DMS114 treated with DMSO at 0.1 percent for 48 hours (cell line): ENCODE data around the gene UNKL.

Experiments used
- DNase-seq: peaks from one replicate; lab custom pipeline; 2025; ENCODE audit not compliant: unreplicated experiment; lab: John Stamatoyannopoulos, UW

UNKL gene

DNA sequence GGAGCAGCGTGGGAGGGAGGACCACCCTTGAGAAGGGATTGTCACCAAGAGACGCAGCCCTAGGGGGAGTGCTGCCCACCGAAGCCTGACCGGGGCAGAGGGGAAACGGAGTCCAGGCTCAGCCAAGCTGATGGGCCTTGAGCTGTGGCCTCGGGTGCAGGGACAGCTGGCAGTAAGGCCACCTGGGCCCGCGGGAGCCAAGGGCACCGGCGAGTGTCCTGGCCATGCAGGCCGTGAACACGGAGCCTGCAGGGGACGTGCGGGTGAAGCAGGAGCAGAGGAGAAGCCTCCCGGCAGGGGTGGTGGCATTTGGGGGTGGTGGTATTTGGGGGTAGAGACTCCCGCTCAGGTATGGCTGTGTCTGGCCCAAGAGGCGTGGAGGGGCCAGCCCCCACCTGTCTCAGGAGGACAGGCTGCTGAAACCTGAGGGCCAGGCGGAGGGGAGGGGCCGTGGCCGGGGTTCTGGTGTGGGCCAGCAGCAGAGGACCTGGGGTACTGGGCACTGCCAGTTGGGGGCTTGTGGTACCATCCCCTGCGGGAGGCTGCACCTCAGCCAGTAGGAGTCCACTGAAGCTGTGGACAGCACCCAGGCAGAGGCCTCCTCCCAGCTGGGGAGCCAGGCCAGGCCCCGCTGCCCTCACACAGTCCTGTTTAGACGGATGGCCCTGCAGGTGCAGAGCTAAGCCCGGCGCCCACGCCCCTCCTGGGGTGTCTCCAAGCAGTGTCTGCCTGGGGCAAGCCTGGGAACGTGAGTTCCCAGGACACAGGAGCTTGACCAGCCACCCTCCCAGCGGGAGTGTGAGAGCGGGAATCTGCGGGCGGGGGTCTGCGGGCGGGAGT is 58.2 kb downstream of the UNKL start:
- DNase-seq = no peak

DNA sequence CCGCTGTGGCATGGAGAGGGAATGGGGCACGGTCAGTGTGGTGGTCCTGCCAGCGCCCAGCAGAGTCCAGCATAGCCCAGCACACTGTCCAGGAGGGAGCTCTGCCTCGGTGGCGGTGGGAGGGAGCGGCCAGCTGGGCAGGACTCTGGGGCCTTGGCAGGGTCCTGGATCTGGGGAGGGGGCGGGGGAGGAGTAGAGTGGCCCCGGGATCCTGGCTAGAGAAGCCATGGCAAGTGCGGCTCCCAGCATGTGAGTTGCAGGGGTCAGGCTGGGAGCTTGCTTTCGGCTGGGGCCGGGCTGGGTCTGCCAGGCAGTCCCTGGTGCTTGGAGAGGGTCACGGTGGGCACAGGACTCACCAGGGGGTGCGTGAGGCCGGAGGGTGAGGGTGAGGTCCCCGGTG is 58.9 kb downstream of the UNKL start:
- DNase-seq = no peak

DNA sequence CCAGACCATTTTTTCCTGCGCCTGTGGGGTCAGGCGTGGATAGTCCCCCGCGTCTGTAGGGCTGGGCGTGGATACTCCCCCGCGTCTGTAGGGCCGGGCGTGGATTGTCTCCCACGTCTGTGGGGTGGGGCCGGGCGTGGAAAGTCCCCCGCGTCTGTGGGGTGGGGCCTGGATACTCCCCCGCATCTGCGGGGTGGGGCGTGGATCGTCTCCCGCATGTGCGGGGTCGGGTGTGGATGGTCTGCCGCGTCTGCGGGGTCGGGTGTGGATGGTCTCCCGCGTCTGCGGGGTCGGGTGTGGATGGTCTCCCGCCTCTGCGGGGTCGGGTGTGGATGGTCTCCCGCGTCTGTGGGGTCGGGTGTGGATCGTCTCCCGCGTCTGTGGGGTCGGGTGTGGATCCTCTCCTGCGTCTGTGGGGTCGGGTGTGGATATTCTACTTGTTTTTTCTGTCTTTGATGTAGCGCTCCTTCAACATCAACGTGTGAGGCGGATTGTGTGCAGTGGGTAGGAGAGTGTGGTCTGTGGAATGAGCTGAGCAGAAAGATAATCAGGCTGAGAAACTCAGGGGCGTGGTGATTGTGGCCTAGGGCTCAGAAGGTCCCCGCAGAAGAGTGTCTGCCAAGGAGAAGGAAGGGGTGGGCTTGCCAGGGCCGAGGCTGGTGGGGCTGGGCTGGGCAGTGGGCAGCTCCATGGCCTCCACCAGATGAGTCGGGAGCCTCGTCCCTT is 59.5 kb downstream of the UNKL start:
- no peak for DNase-seq

- peak; percentile 31 for DNase-seq
These were observed 62.7 kb downstream of the UNKL start, which contains the start of the genes GNPTG and TSR3 for GRCh38 chr16:1351582-1352362. Gene GNPTG (plus strand): TSS chr16:1351931. CDS start chr16:1351966, 35 bp downstream. Gene TSR3 (minus strand): TSS chr16:1351878. CDS start chr16:1351804, 74 bp downstream.

GRCh38 chr16:1351215-1351581 is 63.3 kb downstream of the UNKL start:
- DNase-seq = no peak

DNA sequence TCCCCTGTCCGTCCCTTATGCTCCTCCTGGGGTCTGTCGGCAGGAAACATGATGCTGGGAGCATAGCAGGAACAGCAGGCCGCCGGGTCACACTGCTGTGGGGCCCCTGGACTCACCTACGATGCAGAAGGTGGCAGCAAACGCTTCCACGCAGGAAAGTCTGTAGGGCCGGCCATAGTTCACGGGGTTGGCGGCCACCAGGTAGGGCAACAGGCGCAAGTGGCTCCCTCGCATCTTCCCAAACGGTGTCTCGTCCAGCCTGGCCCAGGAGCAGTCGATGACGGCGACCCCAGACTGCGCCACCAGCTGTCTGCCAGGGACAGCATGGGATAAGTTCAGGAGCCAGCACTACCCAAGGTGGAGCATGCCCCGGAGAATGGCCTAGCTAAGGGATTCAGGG is 63.8 kb downstream of the UNKL start:
- DNase-seq = no peak

DNA sequence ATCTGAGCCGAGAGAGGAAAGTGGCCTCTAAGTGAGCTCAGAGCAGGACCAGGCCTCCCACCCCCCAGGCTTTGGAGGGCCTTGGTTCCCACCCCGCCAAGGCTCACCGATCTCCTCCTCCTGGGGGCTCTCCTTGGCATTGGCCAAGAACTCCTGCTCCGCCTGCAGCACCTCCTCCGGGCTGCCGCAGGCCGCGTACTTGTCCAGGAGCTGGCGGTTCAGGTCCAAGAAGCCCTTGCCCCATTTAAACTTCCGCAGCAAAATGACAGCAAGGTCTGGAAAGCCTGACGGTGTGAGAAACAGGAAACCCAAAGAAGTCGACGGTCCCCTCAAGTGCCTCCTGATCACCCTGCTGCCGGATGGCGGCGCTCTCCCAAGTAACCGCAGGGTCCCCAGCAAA is 64.6 kb downstream of the UNKL start:
- no peak for DNase-seq

DNA sequence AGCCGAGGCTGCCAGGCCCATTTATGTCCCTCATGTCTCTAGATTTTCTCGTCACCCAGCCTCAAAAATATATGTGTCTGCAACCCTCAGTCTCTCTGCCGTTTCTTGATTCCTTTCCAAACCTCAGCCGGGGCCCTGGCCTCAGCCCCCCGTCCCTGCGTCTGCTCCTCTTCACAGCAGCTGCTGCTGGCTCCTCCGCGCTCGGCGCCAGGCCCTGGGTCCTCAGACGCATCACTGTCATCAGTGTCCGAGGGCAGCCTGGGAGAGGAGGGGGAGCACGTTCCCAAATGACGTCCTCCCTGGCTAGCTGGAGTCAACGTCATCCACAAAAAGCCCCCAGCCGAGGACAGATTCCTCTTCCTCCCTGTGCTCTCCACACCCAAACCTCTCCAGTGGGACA is 65.2 kb downstream of the UNKL start:
- DNase-seq = no peak

DNA sequence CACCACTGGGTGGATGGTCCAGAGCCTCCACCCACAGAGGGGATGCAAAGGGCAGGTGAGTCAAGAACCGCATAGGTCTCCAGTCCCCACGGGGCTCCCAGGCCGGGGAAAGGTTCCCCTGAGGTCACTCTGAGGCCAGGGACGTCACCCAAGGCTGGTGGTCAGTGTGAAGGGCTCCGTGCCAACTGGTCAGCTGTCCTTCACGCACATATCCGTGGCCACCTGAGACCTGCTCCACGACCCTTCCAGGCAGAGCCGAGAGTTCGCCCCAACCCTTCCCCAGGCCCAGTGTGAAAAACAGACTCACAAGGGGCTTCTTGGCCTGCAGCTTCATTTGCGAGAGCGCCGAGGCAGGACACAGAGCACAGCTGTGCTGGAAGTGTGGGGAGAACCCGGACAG is 65.6 kb downstream of the UNKL start:
- DNase-seq = no peak

DNA sequence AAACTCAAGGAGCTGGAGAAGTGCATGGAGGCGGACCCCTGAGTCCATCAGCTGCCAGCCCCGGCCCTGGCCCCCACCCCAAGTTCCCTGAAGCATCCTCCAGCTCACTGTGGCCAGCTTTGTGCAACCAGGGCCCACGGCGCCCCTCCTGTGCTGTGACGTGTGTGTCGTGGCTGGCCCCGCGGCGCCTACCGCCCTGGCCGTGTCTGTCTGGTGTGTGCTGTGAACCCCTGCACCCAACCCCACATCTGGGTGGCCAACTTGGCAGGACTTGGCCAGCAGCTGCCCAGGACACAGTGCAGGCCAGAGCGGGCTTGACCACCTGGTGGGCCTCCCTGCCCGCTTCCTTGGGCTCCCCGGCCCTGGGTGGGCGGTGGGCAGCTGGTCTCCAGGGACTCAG is 66.1 kb downstream of the UNKL start:
- no peak for DNase-seq

DNA sequence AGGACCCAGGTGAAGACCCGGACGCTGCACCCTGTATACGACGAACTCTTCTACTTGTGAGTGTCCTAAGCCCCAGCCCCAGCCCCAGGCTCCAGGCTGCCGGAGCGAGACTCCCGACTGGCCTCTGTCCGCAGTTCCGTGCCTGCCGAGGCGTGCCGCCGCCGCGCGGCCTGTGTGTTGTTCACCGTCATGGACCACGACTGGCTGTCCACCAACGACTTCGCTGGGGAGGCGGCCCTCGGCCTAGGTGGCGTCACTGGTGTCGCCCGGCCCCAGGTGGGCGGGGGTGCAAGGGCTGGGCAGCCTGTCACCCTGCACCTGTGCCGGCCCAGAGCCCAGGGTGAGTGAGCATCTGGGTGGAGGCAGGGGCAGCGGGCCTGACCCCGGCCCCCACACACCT is 66.5 kb downstream of the UNKL start:
- no peak for DNase-seq

- DNase-seq = no peak
These were observed 67.1 kb downstream of the UNKL start for GRCh38 chr16:1347286-1347855.

DNA sequence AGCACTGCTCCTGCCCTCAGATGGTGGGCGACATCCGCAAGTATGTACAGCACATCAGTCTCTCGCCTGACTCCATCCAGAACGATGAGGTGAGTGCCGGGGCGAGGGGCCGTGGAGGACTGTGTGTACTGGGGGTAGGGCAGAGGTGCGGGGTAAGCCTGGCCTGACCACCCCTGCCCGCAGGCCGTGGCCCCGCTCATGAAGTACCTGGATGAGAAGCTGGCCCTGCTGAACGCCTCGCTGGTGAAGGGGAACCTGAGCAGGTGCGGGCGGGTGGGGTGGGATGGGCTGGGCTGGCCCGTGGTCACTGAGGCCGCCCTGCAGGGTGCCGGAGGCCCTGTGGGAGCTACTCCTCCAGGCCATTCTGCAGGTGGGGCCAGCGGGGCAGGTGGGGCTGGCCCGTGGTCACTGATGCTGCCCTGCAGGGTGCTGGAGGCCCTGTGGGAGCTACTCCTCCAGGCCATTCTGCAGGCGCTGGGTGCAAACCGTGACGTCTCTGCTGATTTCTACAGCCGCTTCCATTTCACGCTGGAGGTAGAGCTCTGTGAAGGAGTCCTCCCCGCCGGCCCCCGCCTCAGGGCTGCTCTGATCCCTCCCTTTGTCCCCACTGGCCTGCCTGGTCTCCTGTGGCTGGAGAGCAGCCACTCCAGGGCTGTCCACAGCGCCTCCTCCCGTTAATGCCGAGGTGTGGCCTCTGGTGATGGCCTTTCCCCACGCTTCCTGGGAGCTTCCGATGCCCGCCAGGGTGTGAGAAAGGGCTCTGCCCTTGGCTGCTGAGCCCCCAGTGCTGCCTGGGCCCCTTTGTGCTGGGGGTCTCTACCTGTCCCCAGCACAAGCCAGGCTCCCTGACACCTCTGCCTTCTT is 67.8 kb downstream of the UNKL start:
- DNase-seq = no peak

DNA sequence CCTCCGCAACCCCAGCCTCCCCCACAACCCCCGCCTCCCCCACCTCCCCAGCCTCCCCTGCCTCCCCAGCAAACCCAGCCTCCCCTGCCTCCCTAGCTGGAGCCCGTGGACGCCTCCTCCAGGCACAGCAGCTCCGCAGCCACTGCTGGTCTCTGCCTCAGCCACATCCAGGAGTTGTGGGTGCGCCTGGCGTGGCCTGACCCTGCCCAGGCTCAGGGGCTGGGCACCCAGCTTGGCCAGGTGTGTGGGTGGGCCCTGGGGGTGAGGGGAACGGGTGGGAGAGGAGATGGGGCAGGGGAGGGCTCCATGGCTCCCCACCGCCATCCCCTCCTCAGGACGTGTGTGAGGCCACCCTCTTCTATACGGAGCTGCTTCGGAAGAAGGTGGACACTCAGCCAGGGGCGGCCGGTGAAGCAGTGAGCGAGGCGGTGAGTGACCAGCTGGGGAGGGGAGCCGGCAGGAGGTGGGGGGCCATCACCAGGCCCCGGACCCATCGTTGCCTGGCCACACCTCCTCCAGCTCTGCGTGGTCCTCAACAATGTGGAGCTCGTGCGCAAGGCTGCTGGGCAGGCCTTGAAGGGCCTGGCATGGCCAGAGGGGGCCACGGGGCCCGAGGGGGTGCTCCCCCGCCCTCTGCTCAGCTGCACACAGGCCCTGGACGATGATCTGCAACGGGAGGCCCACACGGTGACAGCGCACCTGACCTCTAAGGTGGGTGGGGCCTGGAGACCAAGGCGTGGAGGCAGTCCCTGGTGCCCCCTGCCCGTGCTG is 68.7 kb downstream of the UNKL start:
- no peak for DNase-seq

GRCh38 chr16:1345087-1345486 is 69.4 kb downstream of the UNKL start:
- no peak for DNase-seq

DNA sequence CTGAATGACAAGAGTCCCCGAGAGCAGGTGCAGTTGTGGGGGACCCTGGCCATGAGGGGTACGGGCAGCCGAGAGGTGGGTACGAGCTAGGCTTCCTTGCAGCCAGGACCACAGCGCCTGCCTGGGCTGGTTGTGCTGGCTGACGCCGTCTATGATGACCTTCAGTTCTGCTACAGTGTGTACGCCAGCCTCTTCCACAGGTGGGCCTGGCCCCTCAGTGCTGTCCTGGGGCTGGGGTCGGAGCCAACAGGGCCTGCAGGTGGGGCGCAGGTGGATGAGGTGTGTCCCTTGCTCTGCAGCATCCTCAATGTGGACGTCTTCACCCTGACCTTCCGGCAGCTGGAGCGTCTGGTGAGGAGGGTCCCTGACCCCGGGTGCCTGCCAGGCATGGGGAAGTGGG is 70.0 kb downstream of the UNKL start:
- no peak for DNase-seq

GRCh38 chr16:1343428-1344242 is 70.9 kb downstream of the UNKL start:
- DNase-seq = no peak

GRCh38 chr16:1342526-1343427 is 71.7 kb downstream of the UNKL start:
- peak; percentile 28 for DNase-seq
